NCI-H774 (cell line): ENCODE results near the gene LINGO3.

ENCODE experiments used
- DNase-seq: peaks from one replicate; lab custom pipeline; 2025; lab: John Stamatoyannopoulos, UW

Gene LINGO3

GRCh38 chr19:2339644-2340310, 31.8 kb upstream of the LINGO3 start:
- DNase-seq = no peak

GRCh38 chr19:2338751-2339643, 31.0 kb upstream of the LINGO3 start:
- DNase-seq = no peak

- DNase-seq = no peak
Observed at GRCh38 chr19:2338055-2338615, 30.2 kb upstream of the LINGO3 start.

GRCh38 chr19:2337329-2337707, 29.4 kb upstream of the LINGO3 start:
- DNase-seq = no peak

GRCh38 chr19:2336528-2337328, 28.8 kb upstream of the LINGO3 start:
- no peak for DNase-seq

GRCh38 chr19:2335848-2336247, 27.9 kb upstream of the LINGO3 start:
- DNase-seq = no peak

- no peak for DNase-seq
Observed at GRCh38 chr19:2334986-2335846, 27.3 kb upstream of the LINGO3 start.

GRCh38 chr19:2334426-2334825, 26.5 kb upstream of the LINGO3 start:
- no peak for DNase-seq

- no peak for DNase-seq
Observed at GRCh38 chr19:2333807-2334211, 25.9 kb upstream of the LINGO3 start.

GRCh38 chr19:2333027-2333806, 25.3 kb upstream of the LINGO3 start:
- peak; percentile 94 for DNase-seq

- no peak for DNase-seq
Observed at GRCh38 chr19:2332341-2333026, 24.5 kb upstream of the LINGO3 start.

- DNase-seq = no peak
Observed at GRCh38 chr19:2331601-2332246, 23.8 kb upstream of the LINGO3 start.

GRCh38 chr19:2330632-2331284, 22.8 kb upstream of the LINGO3 start:
- peak; percentile 17 for DNase-seq

- DNase-seq = no peak
Observed at GRCh38 chr19:2330255-2330631, 22.3 kb upstream of the LINGO3 start.

GRCh38 chr19:2329501-2329916, 21.6 kb upstream of the LINGO3 start:
- DNase-seq = no peak

GRCh38 chr19:2329149-2329478, 21.2 kb upstream of the LINGO3 start:
- no peak for DNase-seq

GRCh38 chr19:2328401-2329148, 20.6 kb upstream of the LINGO3 start, which contains the start of the genes LSM7 and SPPL2B:
Gene LSM7 (minus strand): TSS chr19:2328586. CDS start chr19:2328566, 20 bp downstream.
Gene SPPL2B (plus strand): TSS chr19:2328684. CDS start chr19:2328710, 26 bp downstream.
- peak; percentile 87 for DNase-seq
